HepG2 (cell line): ENCODE data around the gene ZBTB14.

ENCODE experiments used
- CHD2 ChIP-seq: IDR thresholded peaks from 2 replicates; pipeline ENCODE4 v1.6.1; 2011; ENCODE audit warnings: low read depth, low read length, improper control_type of control experiment
- EZH2 ChIP-seq: conservative IDR thresholded peaks from 2 replicates; pipeline ENCODE4 v1.6.1; 2012; ENCODE audit warnings: mild to moderate bottlenecking, low read depth, low read length, moderate library complexity
- NFIC ChIP-seq: IDR thresholded peaks from 2 replicates; pipeline ENCODE4 v1.6.1; 2012; ENCODE audit warnings: mild to moderate bottlenecking, low read length, inconsistent platforms
- ZBTB1 ChIP-seq: sonication (generic); formaldehyde crosslinking; IDR thresholded peaks from 2 replicates; pipeline ENCODE4 v1.4.0; 2020; ENCODE audit warnings: missing genetic modification reagents, borderline replicate concordance

DNA sequence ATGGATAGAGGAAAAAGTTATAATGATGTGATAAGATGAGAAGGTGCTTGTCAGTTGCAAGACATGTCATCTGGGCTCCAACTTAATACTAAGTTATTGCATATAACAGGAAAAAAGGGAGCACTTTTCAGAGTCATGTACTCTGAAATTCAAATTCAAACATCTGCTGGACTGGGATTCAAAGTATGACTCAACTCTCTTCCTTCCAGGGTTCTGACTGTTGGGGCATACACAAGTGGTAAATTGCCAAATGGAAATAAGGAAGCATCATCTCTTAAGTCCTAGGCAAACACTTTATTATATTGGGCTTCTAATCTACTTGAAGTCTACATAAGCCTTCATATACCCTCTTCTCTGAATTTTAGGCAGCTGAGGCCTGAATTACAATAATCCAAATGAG, 44.9 kb downstream of the ZBTB14 start:
- no peak for TF ChIP-seq ZBTB1 (CRISPR knock-in tag)
- no peak for TF ChIP-seq CHD2
- TF ChIP-seq NFIC: no peak
- TF ChIP-seq EZH2: no peak
